ENCODE results near the gene ZNF837.

- TF ChIP-seq CTCF (IDR thresholded peaks at IDR 0.05) = no peak
- TF ChIP-seq POLR2A (IDR thresholded peaks at IDR 0.05) = no peak
- TF ChIP-seq EP300 (IDR thresholded peaks at IDR 0.05) = no peak
- TF ChIP-seq POLR2AphosphoS5 (IDR thresholded peaks at IDR 0.05) = no peak
Observed at GRCh38 chr19:58335630-58336029, 45.2 kb downstream of the ZNF837 start.

Measured in upper lobe of left lung (tissue), 4 donors.